Measurements from ENCODE around the gene ZNF714.

DNA sequence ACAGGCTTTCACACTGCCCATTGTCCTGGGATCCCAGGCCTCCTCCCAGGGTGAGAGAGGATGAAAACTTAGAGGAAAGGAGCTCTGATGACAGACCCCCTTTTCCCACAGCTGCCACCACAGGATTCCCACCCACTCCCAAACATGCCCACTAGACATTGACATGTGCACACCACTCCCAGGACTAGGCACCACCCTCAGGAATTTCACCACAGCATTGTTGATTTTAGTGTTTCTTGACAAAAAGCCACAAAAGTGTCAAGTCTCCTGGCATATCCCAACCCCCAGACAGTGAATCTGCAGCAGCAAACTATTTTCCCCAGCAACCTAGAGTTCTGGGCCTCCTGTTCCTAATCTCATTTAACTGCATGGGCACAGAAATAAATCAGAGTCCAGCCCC lies 10.1 kb downstream of the ZNF714 start:
- TF ChIP-seq POLR2A (IDR thresholded peaks at IDR 0.05) (no peak), CTCF (IDR thresholded peaks at IDR 0.05) (no peak)

Measured in thyroid gland (tissue), 4 donors.